H9 (cell line): Measurements from ENCODE around the gene MMP23B. TPM values are rescaled to one million over a fixed set of nuclear protein-coding genes. Genes with fewer than 3 reads are reported as not detected.

Source experiments
- DNase-seq: peaks from one replicate; pipeline ENCODE4 v3.0.0-alpha.2; 2017
- H2AFZ ChIP-seq: one replicate; pipeline ENCODE4 v1.6.1; 2013; ENCODE audit warnings: mild to moderate bottlenecking, low read length, control low read depth, moderate library complexity
- H2AK5ac ChIP-seq: 2 replicates; pipeline ENCODE4 v1.6.1; 2013; ENCODE audit warnings: low read length, control low read depth, mixed read lengths; ENCODE audit not compliant: insufficient read length
- H2BK120ac ChIP-seq: one replicate; pipeline ENCODE4 v1.6.1; 2013; ENCODE audit warnings: low read depth, mild to moderate bottlenecking, low read length, control low read depth, inconsistent platforms; ENCODE audit not compliant: poor library complexity, severe bottlenecking
- H2BK12ac ChIP-seq: 2 replicates; pipeline ENCODE4 v1.6.1; 2013; ENCODE audit warnings: low read length, control low read depth, mixed read lengths, low read depth; ENCODE audit not compliant: insufficient read length
- H2BK15ac ChIP-seq: 2 replicates; pipeline ENCODE4 v1.6.1; 2013; ENCODE audit warnings: low read depth, low read length, control low read depth
- H2BK20ac ChIP-seq: one replicate; pipeline ENCODE4 v1.6.1; 2013; ENCODE audit warnings: low read depth, mild to moderate bottlenecking, low read length, control low read depth, inconsistent platforms; ENCODE audit not compliant: poor library complexity, severe bottlenecking
- H2BK5ac ChIP-seq: 2 replicates; pipeline ENCODE4 v1.6.1; 2013; ENCODE audit warnings: low read length, control low read depth, mixed read lengths; ENCODE audit not compliant: insufficient read length
- H3K14ac ChIP-seq: 2 replicates; pipeline ENCODE4 v1.6.1; 2013; ENCODE audit warnings: low read length, control low read depth; ENCODE audit not compliant: insufficient read depth
- H3K18ac ChIP-seq: 2 replicates; pipeline ENCODE4 v1.6.1; 2013; ENCODE audit warnings: low read depth, mild to moderate bottlenecking, mixed read lengths, low read length, control low read depth; ENCODE audit not compliant: insufficient read length
- H3K23ac ChIP-seq: 2 replicates; pipeline ENCODE4 v1.6.1; 2013; ENCODE audit warnings: low read length, control low read depth, mixed read lengths, low read depth; ENCODE audit not compliant: insufficient read length
- H3K23me2 ChIP-seq: 2 replicates; pipeline ENCODE4 v1.6.1; 2013; ENCODE audit warnings: low read depth, mild to moderate bottlenecking, mixed read lengths, low read length, control low read depth; ENCODE audit not compliant: insufficient read length, poor library complexity, severe bottlenecking
- H3K27ac ChIP-seq: 2 replicates; pipeline ENCODE4 v1.5.1; 2013; ENCODE audit warnings: low read length, control low read depth, mixed read lengths, low read depth; ENCODE audit not compliant: insufficient read length
- H3K27me3 ChIP-seq: 2 replicates; pipeline ENCODE4 v1.6.1; 2013; ENCODE audit warnings: low read length, control low read depth, inconsistent platforms; ENCODE audit not compliant: insufficient read depth
- H3K4ac ChIP-seq: 2 replicates; pipeline ENCODE4 v1.6.1; 2013; ENCODE audit warnings: low read depth, mild to moderate bottlenecking, control low read depth, inconsistent platforms, low read length, moderate library complexity
- H3K4me1 ChIP-seq: 2 replicates; pipeline ENCODE4 v1.6.1; 2013; ENCODE audit warnings: low read length, control low read depth, inconsistent platforms; ENCODE audit not compliant: insufficient read depth
- H3K4me2 ChIP-seq: 2 replicates; pipeline ENCODE4 v1.6.1; 2013; ENCODE audit warnings: low read length, control low read depth, mixed read lengths; ENCODE audit not compliant: insufficient read length, insufficient read depth
- H3K56ac ChIP-seq: 2 replicates; pipeline ENCODE4 v1.6.1; 2013; ENCODE audit warnings: low read depth, mild to moderate bottlenecking, mixed read lengths, low read length, control low read depth; ENCODE audit not compliant: insufficient read length
- H3K79me1 ChIP-seq: 2 replicates; pipeline ENCODE4 v1.6.1; 2013; ENCODE audit warnings: low read depth, mild to moderate bottlenecking, moderate library complexity, low read length, control low read depth, inconsistent platforms; ENCODE audit not compliant: insufficient read depth, poor library complexity, severe bottlenecking
- H3K79me2 ChIP-seq: 2 replicates; pipeline ENCODE4 v1.6.1; 2013; ENCODE audit warnings: low read length, control low read depth, inconsistent platforms; ENCODE audit not compliant: insufficient read depth
- H3K9ac ChIP-seq: 2 replicates; pipeline ENCODE4 v1.6.1; 2013; ENCODE audit warnings: low read length, control low read depth, mixed read lengths; ENCODE audit not compliant: insufficient read length; ENCODE audit errors: extremely low read depth
- H3K9me3 ChIP-seq: one replicate; pipeline ENCODE4 v1.6.1; 2013; ENCODE audit warnings: low read depth, low read length, inconsistent platforms; ENCODE audit not compliant: control insufficient read depth
- H3T11ph ChIP-seq: one replicate; pipeline ENCODE4 v1.6.1; 2013; ENCODE audit warnings: mild to moderate bottlenecking, low read length, control low read depth, inconsistent platforms
- H4K20me1 ChIP-seq: one replicate; pipeline ENCODE4 v1.6.1; 2013; ENCODE audit not compliant: control insufficient read depth, insufficient read length, insufficient read depth
- H4K5ac ChIP-seq: 2 replicates; pipeline ENCODE4 v1.6.1; 2013; ENCODE audit warnings: low read depth, mild to moderate bottlenecking, mixed read lengths, low read length, control low read depth; ENCODE audit not compliant: insufficient read length
- H4K8ac ChIP-seq: replicated peaks from 2 replicates; pipeline ENCODE4 v1.6.1; 2013; ENCODE audit warnings: low read length, control low read depth, mixed read lengths, low read depth; ENCODE audit not compliant: insufficient read length
- H4K91ac ChIP-seq: 2 replicates; pipeline ENCODE4 v1.6.1; 2013; ENCODE audit warnings: low read depth, mild to moderate bottlenecking, moderate library complexity, mixed read lengths, low read length, control low read depth; ENCODE audit not compliant: insufficient read length
- H3K27ac Mint-ChIP-seq, 3 experiments: 2 replicates in 2 of 3; 3 replicates in 1 of 3; pipeline ENCODE4 v1.8.0; 2020 to 2021; ENCODE audit warnings: mixed read lengths in 3 of 3, mild to moderate bottlenecking in 1 of 3, moderate library complexity in 1 of 3
- H3K27me3 Mint-ChIP-seq: 2 replicates; pipeline ENCODE4 v1.8.0; 2021; ENCODE audit warnings: low read depth, mild to moderate bottlenecking, moderate library complexity, mixed read lengths
- H3K36me3 Mint-ChIP-seq, 3 experiments: 2 replicates in 2 of 3; 3 replicates in 1 of 3; pipeline ENCODE4 v1.8.0; 2020 to 2021; ENCODE audit warnings: low read depth in 3 of 3, mixed read lengths in 3 of 3; ENCODE audit not compliant: insufficient read depth in 1 of 3
- H3K4me1 Mint-ChIP-seq, 2 experiments: 2 replicates each; pipeline ENCODE4 v1.8.0; 2020; ENCODE audit warnings: mixed read lengths in 2 of 2
- H3K4me3 Mint-ChIP-seq, 2 experiments: 2 replicates in 1 of 2; 3 replicates in 1 of 2; pipeline ENCODE4 v1.8.0; 2020 to 2021; ENCODE audit warnings: mild to moderate bottlenecking in 2 of 2, mixed read lengths in 2 of 2, moderate library complexity in 1 of 2
- H3K9me3 Mint-ChIP-seq, 2 experiments: 2 replicates in 1 of 2; 3 replicates in 1 of 2; pipeline ENCODE4 v1.8.0; 2020; ENCODE audit warnings: mild to moderate bottlenecking in 2 of 2, mixed read lengths in 2 of 2, moderate library complexity in 1 of 2
- CTCF ChIP-seq: fragments of 200-600 bp; sonication (generic); conservative IDR thresholded peaks from 3 replicates; pipeline ENCODE4 v1.8.0; 2021; ENCODE audit warnings: antibody characterized with exemption, mild to moderate bottlenecking
- WGBS: extraction: QIAGEN DNeasy Blood & Tissue Kit; methylation state at CpG from one replicate; pipeline ENCODE4 v1.1.7; 2013; ENCODE audit warnings: missing lambda C conversion rate, low lambda C conversion rate, mixed read lengths; ENCODE audit not compliant: insufficient read length; ENCODE audit errors: extremely low coverage; 5-methylcytosine and 5-hydroxymethylcytosine counted together
- total RNA-seq: library from RNA; stranded (reverse); gene quantifications from 2 replicates; pipeline ENCODE4 v1.2.1, GENCODE V29; 2021

Gene MMP23B
- total RNA-seq, 1 experiment from 2014 or later = 12.5 TPM

- no peaks in the 10 kb centered on the region for H3K79me1 ChIP-seq
- WGBS = no CpG with 5 or more reads among the region's 22 CpGs
- H3K4me1 ChIP-seq = no peaks in the 10 kb centered on the region
- no peak for DNase-seq
- no peak overlapping the region for H3T11ph ChIP-seq
- H3K27me3 Mint-ChIP-seq = peaks cover 59% of the 10 kb centered on the region
- H3K18ac ChIP-seq = no peak overlapping the region
- no peak overlapping the region for H2BK120ac ChIP-seq
- no peak overlapping the region for H3K4ac ChIP-seq
- H3K9me3 ChIP-seq = no peaks in the 10 kb centered on the region
- H3K14ac ChIP-seq = no peak overlapping the region
- peak overlapping the region; percentile 48 to 79 for H3K4me3 Mint-ChIP-seq
- H2AK5ac ChIP-seq = no peak overlapping the region
- H3K27me3 ChIP-seq = no peaks in the 10 kb centered on the region; the same call in 1 of the 2 replicates
- peaks cover 8% of the 10 kb centered on the region for H3K23me2 ChIP-seq
- no peak overlapping the region for H3K4me2 ChIP-seq
- H3K27ac ChIP-seq = no peak overlapping the region
- no peaks in the 10 kb centered on the region for H3K9me3 Mint-ChIP-seq
- H3K36me3 Mint-ChIP-seq = no peaks in the 10 kb centered on the region
- no peaks in the 10 kb centered on the region for H4K20me1 ChIP-seq
- no peak overlapping the region for H3K27ac Mint-ChIP-seq
- H2BK15ac ChIP-seq = no peak overlapping the region
- no peak overlapping the region for H2AFZ ChIP-seq
- no peak overlapping the region for H2BK5ac ChIP-seq
- H4K5ac ChIP-seq = no peak overlapping the region
- H3K56ac ChIP-seq = no peak overlapping the region
- H2BK12ac ChIP-seq = no peak overlapping the region
- no peak overlapping the region for H3K9ac ChIP-seq
- H3K79me2 ChIP-seq = no peaks in the 10 kb centered on the region
- no peak for TF ChIP-seq CTCF
- no peak overlapping the region for H4K91ac ChIP-seq
- no peak overlapping the region for H2BK20ac ChIP-seq
- H3K4me1 Mint-ChIP-seq = peaks cover 4 to 12% of the 10 kb centered on the region in 2 experiments
- no peak overlapping the region for H4K8ac ChIP-seq
- no peak overlapping the region for H3K23ac ChIP-seq
Observed at GRCh38 chr1:1600861-1601563, 31.0 kb upstream of the MMP23B start.
